GM19025 (cell line): ENCODE results near the gene FUCA1.
"Not testable (repeated sequence)": the region's sequence is repeated elsewhere in the genome, so short reads cannot be mapped to it uniquely, and the experiment has no call there.

ENCODE experiments used
- ATAC-seq: cut with Tn5 transposase; IDR thresholded peaks from one replicate; pipeline ENCODE4 v1.9.1; 2021; ENCODE audit warnings: mild to moderate bottlenecking, low read depth, moderate library complexity; ENCODE audit not compliant: unreplicated experiment

Gene FUCA1

GRCh38 chr1:23867895-23868556, at the start of gene FUCA1:
FUCA1 (minus strand) TSS chr1:23868290; CDS start chr1:23868286, 4 bp downstream.
- ATAC-seq = peak; percentile 91

GRCh38 chr1:23916209-23917131, 48.4 kb upstream of the FUCA1 start:
- peak; percentile 58 for ATAC-seq

- no peak for ATAC-seq
These were observed 47.4 kb upstream of the FUCA1 start for GRCh38 chr1:23915466-23915865.

GRCh38 chr1:23914921-23915320, 46.8 kb upstream of the FUCA1 start:
- no peak for ATAC-seq

- ATAC-seq = no peak
These were observed 45.3 kb upstream of the FUCA1 start, which contains the start of gene CNR2 for GRCh38 chr1:23913212-23913880. CNR2 (minus strand) TSS chr1:23913362; CDS start chr1:23875617, 37,745 bp downstream.

- ATAC-seq = no peak
These were observed 43.8 kb upstream of the FUCA1 start for GRCh38 chr1:23911921-23912320.

GRCh38 chr1:23910553-23911246, 42.6 kb upstream of the FUCA1 start:
- no peak for ATAC-seq

GRCh38 chr1:23910144-23910543, 42.1 kb upstream of the FUCA1 start:
- no peak for ATAC-seq

GRCh38 chr1:23909412-23909811, 41.3 kb upstream of the FUCA1 start:
- ATAC-seq = no peak

GRCh38 chr1:23908453-23909341, 40.6 kb upstream of the FUCA1 start:
- no peak for ATAC-seq

- no peak for ATAC-seq
These were observed 38.6 kb upstream of the FUCA1 start for GRCh38 chr1:23906731-23907130.

GRCh38 chr1:23905461-23906025, 37.5 kb upstream of the FUCA1 start:
- no peak for ATAC-seq

- no peak for ATAC-seq
These were observed 36.8 kb upstream of the FUCA1 start for GRCh38 chr1:23904748-23905357.

GRCh38 chr1:23903754-23904153, 35.7 kb upstream of the FUCA1 start:
- ATAC-seq = no peak

GRCh38 chr1:23902321-23903278, 34.5 kb upstream of the FUCA1 start:
- ATAC-seq = no peak

GRCh38 chr1:23900017-23900416, 31.9 kb upstream of the FUCA1 start:
- ATAC-seq = not testable (repeated sequence)

- no peak for ATAC-seq
These were observed 31.0 kb upstream of the FUCA1 start for GRCh38 chr1:23899070-23899469.

- no peak for ATAC-seq
These were observed 29.0 kb upstream of the FUCA1 start for GRCh38 chr1:23897083-23897482.
